Erythroblast (primary cell): ENCODE data around the gene RBKS.

Experiments
- GATA1 ChIP-seq: IDR thresholded peaks from 2 replicates; pipeline ENCODE4 v1.6.1; 2011; ENCODE audit warnings: low read depth, mild to moderate bottlenecking, control low read depth, low read length, moderate library complexity
- POLR2A ChIP-seq: IDR thresholded peaks from 2 replicates; pipeline ENCODE4 v1.6.1; 2011; ENCODE audit warnings: mild to moderate bottlenecking, low read length

- no peak for TF ChIP-seq POLR2A
- TF ChIP-seq GATA1, result no peak
These were observed 13.6 kb upstream of the RBKS start for GRCh38 chr2:27903649-27904404.
